GM20000 (cell line): Measurements from ENCODE around the gene POLR1C.

Source experiments
- DNase-seq: peaks from one replicate; pipeline ENCODE4 v3.0.0; 2012; ENCODE audit warnings: low spot score
- CTCF ChIP-seq: IDR thresholded peaks from 2 replicates; pipeline ENCODE4 v1.5.1; 2012; ENCODE audit warnings: mild to moderate bottlenecking, control low read depth; ENCODE audit errors: extremely low read depth, missing control alignments

POLR1C gene

GRCh38 chr6:43499028-43499815 lies 17.7 kb upstream of the POLR1C start:
- no peak for DNase-seq
- no peak for TF ChIP-seq CTCF

- TF ChIP-seq CTCF, result no peak
- DNase-seq, result no peak
These were observed 16.0 kb upstream of the POLR1C start for GRCh38 chr6:43500921-43501320.

- DNase-seq, result no peak
- TF ChIP-seq CTCF, result no peak
These were observed 14.2 kb upstream of the POLR1C start for GRCh38 chr6:43502666-43503065.

GRCh38 chr6:43503443-43503842 lies 13.4 kb upstream of the POLR1C start:
- DNase-seq, result no peak
- TF ChIP-seq CTCF, result no peak

DNA sequence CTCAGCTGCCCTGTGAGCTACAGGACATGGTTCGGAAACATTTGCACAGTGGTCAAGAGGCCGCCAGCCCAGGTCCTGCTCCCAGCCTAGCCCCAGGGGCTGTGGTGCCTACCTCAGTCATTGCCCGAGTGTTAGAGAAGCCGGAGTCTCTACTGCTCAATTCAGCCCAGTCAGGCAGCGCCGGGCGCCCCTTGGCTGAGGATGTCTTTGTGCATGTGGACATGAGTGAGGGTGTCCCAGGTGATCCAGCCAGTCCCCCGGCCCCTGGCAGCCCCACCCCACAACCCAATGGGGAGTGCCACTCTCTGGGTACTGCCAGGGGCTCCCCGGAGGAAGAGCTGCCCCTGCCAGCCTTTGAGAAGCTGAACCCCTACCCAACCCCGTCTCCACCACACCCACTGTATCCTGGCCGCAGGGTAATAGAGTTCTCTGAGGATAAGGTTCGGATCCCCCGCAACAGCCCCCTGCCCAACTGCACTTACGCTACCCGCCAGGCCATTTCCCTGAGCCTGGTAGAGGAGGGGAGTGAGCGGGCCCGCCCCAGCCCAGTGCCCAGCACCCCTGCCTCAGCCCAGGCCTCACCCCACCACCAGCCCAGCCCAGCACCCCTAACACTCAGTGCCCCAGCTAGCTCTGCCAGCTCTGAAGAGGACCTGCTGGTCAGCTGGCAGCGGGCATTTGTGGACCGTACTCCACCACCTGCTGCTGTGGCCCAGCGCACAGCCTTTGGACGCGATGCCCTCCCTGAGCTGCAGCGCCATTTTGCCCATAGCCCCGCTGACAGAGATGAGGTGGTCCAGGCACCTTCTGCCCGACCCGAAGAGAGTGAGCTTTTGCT lies 11.9 kb upstream of the POLR1C start:
- TF ChIP-seq CTCF, result no peak
- DNase-seq, result no peak

GRCh38 chr6:43505718-43506117 lies 11.2 kb upstream of the POLR1C start:
- DNase-seq, result no peak
- no peak for TF ChIP-seq CTCF

DNA sequence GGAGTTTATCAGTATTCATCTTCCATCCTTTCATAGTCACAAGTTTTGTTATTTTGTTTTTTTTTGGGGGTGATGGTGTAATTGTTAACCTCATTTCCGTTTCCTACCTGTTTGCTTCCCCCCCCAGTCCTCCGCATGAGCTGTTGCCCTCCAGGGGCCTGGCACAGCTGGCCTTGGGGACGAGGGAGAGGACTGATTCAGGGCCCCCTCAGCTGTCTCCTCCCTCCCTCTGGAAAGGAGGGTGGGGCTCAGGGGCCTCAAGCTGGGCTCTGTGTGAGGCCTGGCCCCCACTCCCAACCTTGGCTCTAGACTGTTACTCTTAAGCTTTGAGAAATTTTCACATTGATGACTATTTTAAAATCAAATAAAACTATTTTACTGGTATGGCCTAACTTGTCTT lies 10.7 kb upstream of the POLR1C start:
- no peak for DNase-seq

More for the DNA sequence above, 10.7 kb upstream of the POLR1C start:
- TF ChIP-seq CTCF, result no peak
